KMS-11 (cell line): ENCODE data around the gene CCNYL1.

Experiments used
- H2AFZ ChIP-seq: fragments of 200-600 bp; sonication (generic); 2 replicates; pipeline ENCODE4 v1.6.1; 2016; ENCODE audit warnings: antibody characterized with exemption, mixed run types, low read depth
- H3K27ac ChIP-seq: fragments of 200-600 bp; sonication (generic); 2 replicates; pipeline ENCODE4 v1.6.1; 2016; ENCODE audit warnings: mild to moderate bottlenecking, mixed run types
- H3K27me3 ChIP-seq: fragments of 200-600 bp; sonication (generic); 2 replicates; pipeline ENCODE4 v1.6.1; 2017; ENCODE audit warnings: mild to moderate bottlenecking, low read depth, mixed run types, moderate library complexity; ENCODE audit not compliant: insufficient read depth
- H3K36me3 ChIP-seq: fragments of 200-600 bp; sonication (generic); 2 replicates; pipeline ENCODE4 v1.6.1; 2017; ENCODE audit warnings: mild to moderate bottlenecking, mixed run types; ENCODE audit not compliant: insufficient read depth
- H3K4me1 ChIP-seq: fragments of 200-600 bp; sonication (generic); 2 replicates; pipeline ENCODE4 v1.6.1; 2016; ENCODE audit warnings: mild to moderate bottlenecking, low read depth, mixed run types; ENCODE audit not compliant: poor library complexity, severe bottlenecking
- H3K4me2 ChIP-seq: fragments of 200-600 bp; sonication (generic); 2 replicates; pipeline ENCODE4 v1.7.0; 2016; ENCODE audit warnings: mild to moderate bottlenecking, mixed run types
- H3K4me3 ChIP-seq: fragments of 200-600 bp; sonication (generic); IDR thresholded peaks from 2 replicates; pipeline ENCODE4 v1.6.1; 2017; ENCODE audit warnings: low read depth, low read length, mixed read lengths; ENCODE audit not compliant: insufficient read depth
- H3K79me2 ChIP-seq: fragments of 200-600 bp; sonication (generic); 2 replicates; pipeline ENCODE4 v1.6.1; 2016; ENCODE audit warnings: low read depth, mixed run types; ENCODE audit not compliant: insufficient read depth
- H3K9ac ChIP-seq: fragments of 200-600 bp; sonication (generic); 2 replicates; pipeline ENCODE4 v1.6.1; 2016; ENCODE audit warnings: mild to moderate bottlenecking, mixed run types
- H4K20me1 ChIP-seq: fragments of 200-600 bp; sonication (generic); 2 replicates; pipeline ENCODE4 v1.6.1; 2016; ENCODE audit warnings: mild to moderate bottlenecking, mixed run types; ENCODE audit not compliant: insufficient read depth
- TF ChIP-seq, protein P1 (sequence below): fragments of 200-600 bp; sonication (generic); conservative IDR thresholded peaks from 2 replicates; pipeline ENCODE4 v1.6.1; 2017; ENCODE audit warnings: low read depth, mild to moderate bottlenecking, antibody characterized with exemption, low read length, moderate library complexity, mixed read lengths

The CCNYL1 gene

DNA sequence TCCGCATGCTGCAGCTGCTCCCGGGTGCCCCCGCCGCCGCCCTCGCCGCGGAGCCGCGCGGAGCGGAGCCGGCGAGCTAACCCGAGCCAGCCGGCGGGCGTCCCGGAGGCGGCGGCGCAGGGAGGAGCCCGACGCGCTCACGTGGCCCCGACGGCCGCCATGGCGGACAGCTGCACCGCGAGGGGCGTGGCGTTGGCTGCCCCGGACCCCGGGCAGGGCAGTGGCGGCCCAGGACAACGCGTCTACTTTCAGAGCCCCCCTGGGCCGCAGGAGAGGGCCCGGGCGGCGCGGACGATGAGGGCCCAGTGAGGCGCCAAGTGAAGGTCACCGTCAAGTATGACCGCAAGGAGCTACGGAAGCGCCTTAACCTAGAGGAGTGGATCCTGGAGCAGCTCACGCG, 30.0 kb upstream of the CCNYL1 start:
- Histone ChIP-seq H3K36me3 (no peaks in the 10 kb centered on the region), H3K79me2 (no peaks in the 10 kb centered on the region), H2AFZ (no peak overlapping the region), H3K27ac (no peak overlapping the region), H3K4me2 (no peak overlapping the region), H3K4me3 (no peak overlapping the region), H3K9ac (no peak overlapping the region), H3K4me1 (no peaks in the 10 kb centered on the region), H4K20me1 (no peaks in the 10 kb centered on the region), H3K27me3 (no peaks in the 10 kb centered on the region)
- TF ChIP-seq, protein P1, sequence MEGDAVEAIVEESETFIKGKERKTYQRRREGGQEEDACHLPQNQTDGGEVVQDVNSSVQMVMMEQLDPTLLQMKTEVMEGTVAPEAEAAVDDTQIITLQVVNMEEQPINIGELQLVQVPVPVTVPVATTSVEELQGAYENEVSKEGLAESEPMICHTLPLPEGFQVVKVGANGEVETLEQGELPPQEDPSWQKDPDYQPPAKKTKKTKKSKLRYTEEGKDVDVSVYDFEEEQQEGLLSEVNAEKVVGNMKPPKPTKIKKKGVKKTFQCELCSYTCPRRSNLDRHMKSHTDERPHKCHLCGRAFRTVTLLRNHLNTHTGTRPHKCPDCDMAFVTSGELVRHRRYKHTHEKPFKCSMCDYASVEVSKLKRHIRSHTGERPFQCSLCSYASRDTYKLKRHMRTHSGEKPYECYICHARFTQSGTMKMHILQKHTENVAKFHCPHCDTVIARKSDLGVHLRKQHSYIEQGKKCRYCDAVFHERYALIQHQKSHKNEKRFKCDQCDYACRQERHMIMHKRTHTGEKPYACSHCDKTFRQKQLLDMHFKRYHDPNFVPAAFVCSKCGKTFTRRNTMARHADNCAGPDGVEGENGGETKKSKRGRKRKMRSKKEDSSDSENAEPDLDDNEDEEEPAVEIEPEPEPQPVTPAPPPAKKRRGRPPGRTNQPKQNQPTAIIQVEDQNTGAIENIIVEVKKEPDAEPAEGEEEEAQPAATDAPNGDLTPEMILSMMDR: no peak

DNA sequence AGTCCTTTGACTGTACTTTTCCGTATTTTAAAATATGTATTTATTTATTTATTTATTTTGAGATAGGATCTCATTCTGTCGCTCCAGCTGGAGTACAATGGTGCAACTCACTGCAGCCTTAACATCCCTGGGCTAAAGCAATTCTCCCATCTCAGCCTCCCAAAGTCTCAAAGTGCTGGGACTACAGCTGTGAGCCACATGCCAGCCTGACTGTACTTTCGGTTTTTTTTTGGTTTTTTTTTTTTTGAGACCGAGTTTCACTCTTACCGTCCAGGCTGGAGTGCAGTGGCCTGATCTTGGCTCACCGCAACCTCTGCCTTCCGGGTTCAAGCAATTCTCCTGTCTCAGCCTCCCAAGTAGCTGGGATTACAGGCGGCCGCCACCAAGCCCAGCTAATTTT, 28.9 kb upstream of the CCNYL1 start:
- no peak overlapping the region for H3K9ac ChIP-seq
- no peak overlapping the region for H3K27ac ChIP-seq
- H3K36me3 ChIP-seq: no peaks in the 10 kb centered on the region
- TF ChIP-seq, protein P1: no peak
- H4K20me1 ChIP-seq: no peaks in the 10 kb centered on the region
- H3K4me2 ChIP-seq: no peak overlapping the region
- H3K27me3 ChIP-seq: no peaks in the 10 kb centered on the region
- H2AFZ ChIP-seq: no peak overlapping the region
- no peak overlapping the region for H3K4me3 ChIP-seq
- no peaks in the 10 kb centered on the region for H3K4me1 ChIP-seq
- H3K79me2 ChIP-seq: no peaks in the 10 kb centered on the region

DNA sequence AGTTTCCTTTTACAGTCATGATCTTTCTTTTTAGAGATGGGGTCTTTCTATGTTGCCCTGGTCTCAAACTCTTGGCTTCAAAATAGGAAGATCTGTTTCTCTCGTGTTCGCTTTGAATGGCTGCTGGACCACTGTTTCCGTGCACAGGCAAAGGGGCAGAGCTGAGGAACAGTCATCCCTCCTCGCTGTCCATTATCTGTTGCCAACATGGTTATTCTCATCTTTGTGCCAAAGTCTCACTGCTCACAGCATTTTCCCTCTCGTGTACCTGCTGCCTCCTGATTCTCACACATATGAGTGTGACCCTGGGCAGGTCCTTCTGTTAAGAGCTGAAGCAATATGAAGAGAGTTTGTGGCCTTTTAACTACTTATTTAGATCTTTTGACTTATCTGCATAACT, 28.0 kb upstream of the CCNYL1 start:
- Histone ChIP-seq H3K9ac (no peak overlapping the region), H3K4me1 (no peaks in the 10 kb centered on the region), H3K27me3 (no peaks in the 10 kb centered on the region), H3K36me3 (no peaks in the 10 kb centered on the region), H3K4me3 (no peak overlapping the region), H2AFZ (no peak overlapping the region), H3K27ac (no peak overlapping the region), H3K4me2 (no peak overlapping the region), H3K79me2 (no peaks in the 10 kb centered on the region), H4K20me1 (no peaks in the 10 kb centered on the region)
- TF ChIP-seq, protein P1: no peak

DNA sequence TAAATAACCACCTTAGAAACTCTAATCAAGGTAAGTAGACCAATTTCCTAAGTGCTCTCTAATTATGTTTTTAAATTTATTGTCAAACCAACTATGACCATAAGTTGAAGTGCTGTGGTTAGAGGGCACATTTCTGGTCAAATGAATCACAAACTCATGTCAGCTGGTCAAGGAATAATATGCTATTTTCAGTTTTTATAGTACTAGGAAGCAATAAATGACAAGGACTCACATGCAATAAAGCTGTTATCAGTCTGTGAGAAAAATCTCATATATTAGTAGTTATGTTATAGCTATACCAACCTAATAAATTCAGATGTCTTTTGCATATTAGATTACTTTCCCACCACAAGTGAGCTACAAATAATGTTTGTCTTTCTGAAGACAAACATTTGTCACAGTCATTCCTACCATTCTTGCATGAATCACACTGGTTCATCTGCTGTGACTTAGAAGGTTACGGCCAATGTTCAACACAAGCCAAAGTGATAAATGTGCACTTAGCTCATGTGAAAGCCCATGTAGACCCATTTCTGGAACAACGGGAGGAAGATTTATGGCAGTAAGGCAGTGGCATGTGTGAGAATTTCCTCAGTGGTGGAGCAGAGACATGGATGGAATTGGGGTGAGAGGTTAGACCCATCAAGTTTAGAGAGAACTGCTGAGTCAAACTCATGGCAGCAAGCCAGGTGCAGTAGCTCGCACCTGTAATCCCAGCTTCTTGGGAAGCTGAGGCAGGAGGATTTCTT, 27.4 kb upstream of the CCNYL1 start:
- Histone ChIP-seq H3K27me3 (no peaks in the 10 kb centered on the region), H3K4me3 (no peak overlapping the region), H3K27ac (no peak overlapping the region), H3K4me1 (no peaks in the 10 kb centered on the region), H2AFZ (no peak overlapping the region), H3K36me3 (no peaks in the 10 kb centered on the region), H4K20me1 (no peaks in the 10 kb centered on the region), H3K9ac (no peak overlapping the region), H3K4me2 (no peak overlapping the region), H3K79me2 (no peaks in the 10 kb centered on the region)
- TF ChIP-seq, protein P1: no peak
